SK-N-MC (cell line): ENCODE measurements around the gene LIN9.

Source experiments
- EZH2 ChIP-seq: fragments of 200-600 bp; sonication (generic); IDR thresholded peaks from one replicate; pipeline ENCODE4 v1.6.1; 2017; ENCODE audit warnings: antibody characterized with exemption
- FOXP2 ChIP-seq: optimal IDR thresholded peaks from 2 replicates; pipeline ENCODE3; 2011; ENCODE audit warnings: mild to moderate bottlenecking, moderate library complexity; ENCODE audit not compliant: insufficient read depth; ENCODE audit errors: extremely low read length, control extremely low read depth
- POLR2AphosphoS5 ChIP-seq: IDR thresholded peaks from 2 replicates; pipeline ENCODE4 v1.6.1; 2012; ENCODE audit warnings: mild to moderate bottlenecking, low read depth, low read length, borderline replicate concordance

DNA sequence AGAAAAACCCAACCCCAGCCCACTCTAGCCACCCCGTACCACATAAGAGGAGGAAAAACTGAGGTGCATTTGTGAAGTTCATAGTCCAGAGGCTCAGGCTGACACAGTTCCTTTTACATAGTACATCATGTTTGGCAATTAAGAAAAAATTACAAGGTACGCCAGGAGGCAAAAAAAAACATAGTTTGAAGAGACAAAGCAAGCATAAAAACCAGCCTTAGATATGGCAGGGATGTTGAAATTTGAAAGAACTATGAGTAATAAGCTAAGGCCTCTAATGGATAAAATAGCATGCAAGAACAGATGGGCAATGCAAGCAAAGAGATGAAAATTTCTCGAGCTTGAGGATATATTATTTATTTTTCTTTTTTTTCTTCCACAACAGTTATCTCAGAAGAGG, 53.6 kb downstream of the LIN9 start:
- TF ChIP-seq POLR2AphosphoS5, result no peak
- no peak for TF ChIP-seq EZH2
- TF ChIP-seq FOXP2, result no peak
